Thyroid gland (tissue), 4 donors: ENCODE results near the gene TMEM273. TPM values are rescaled to one million over a fixed set of nuclear protein-coding genes. Genes with fewer than 3 reads are reported as not detected.
"Not testable (repeated sequence)": the region's sequence is repeated elsewhere in the genome, so short reads cannot be mapped to it uniquely, and the experiment has no call there.

Experiments
- DNase-seq, 2 donors: peaks; one replicate each; pipeline ENCODE4 v3.0.0-alpha.2; 2019
- H3K27ac ChIP-seq, 3 donors: fragments of 200-600 bp; sonication (generic); 1 replicate in 2 of 3; 2 replicates in 1 of 3; pipeline ENCODE4 v1.5.1; 2016 to 2019; ENCODE audit warnings: mild to moderate bottlenecking in 1 of 3, moderate library complexity in 1 of 3
- H3K27me3 ChIP-seq: fragments of 200-600 bp; sonication (generic); one replicate; pipeline ENCODE4 v1.5.1; 2019
- H3K36me3 ChIP-seq, 2 donors: fragments of 200-600 bp; sonication (generic); one replicate each; pipeline ENCODE4 v1.5.1; 2016 to 2019
- H3K4me1 ChIP-seq, 2 donors: fragments of 200-600 bp; sonication (generic); one replicate each; pipeline ENCODE4 v1.5.1; 2017 to 2019
- H3K4me3 ChIP-seq, 3 donors: fragments of 200-600 bp; sonication (generic); replicated peaks in 1 of 3; 1 replicate in 2 of 3; 2 replicates in 1 of 3; pipeline ENCODE4 v1.5.1; 2016; ENCODE audit warnings: mild to moderate bottlenecking in 1 of 3
- H3K9me3 ChIP-seq: fragments of 200-600 bp; sonication (generic); one replicate; pipeline ENCODE4 v1.5.1; 2017
- CTCF ChIP-seq, 6 experiments: fragments of 200-600 bp in 3 of 6; fragments of 450-650 bp in 3 of 6; sonication (generic) in 3 of 6; IDR thresholded peaks; one replicate each; pipeline ENCODE4 v1.5.1; 2016 to 2019; ENCODE audit warnings: antibody characterized with exemption in 6 of 6, mild to moderate bottlenecking in 2 of 6, inconsistent platforms in 1 of 6, moderate library complexity in 1 of 6
- POLR2A ChIP-seq, 2 donors: fragments of 450-650 bp; IDR thresholded peaks; one replicate each; pipeline ENCODE4 v1.6.1; 2017; ENCODE audit warnings: antibody characterized with exemption in 2 of 2, mild to moderate bottlenecking in 2 of 2, moderate library complexity in 1 of 2
- WGBS, 2 donors: methylation state at CpG; one replicate each; pipeline ENCODE4 v1.1.5; 2017; 5-methylcytosine and 5-hydroxymethylcytosine counted together
- intact Hi-C: fragments of 100-400 bp; cut with DNase I; formaldehyde crosslinking; loops from one replicate; pipeline ENCODE4 v1.15.1; 2023
- total RNA-seq, 4 donors: library from RNA; depleted of rRNA; stranded (reverse); fragments of >200 nt; gene quantifications; one replicate each; pipeline ENCODE4 v1.2.3, GENCODE V29; 2016

TMEM273 gene
- total RNA-seq, 4 donors from 2014 or later = 4.2 to 15.0 (median 13.2) TPM

- 53 to 68% methylated on average over 2 of the region's 2 CpGs for whole genome bisulfite sequencing, 2 donors
- no peak for TF ChIP-seq CTCF (IDR thresholded peaks at IDR 0.05)
- no peak for TF ChIP-seq POLR2A (IDR thresholded peaks at IDR 0.05)
- no peaks in the 10 kb centered on the region for H3K36me3 ChIP-seq
- no peaks in the 10 kb centered on the region for H3K4me1 ChIP-seq
- H3K4me3 ChIP-seq = no peak overlapping the region
- intact Hi-C loops = no loop called here
- no peak for DNase-seq
- H3K27ac ChIP-seq = no peak overlapping the region
- H3K27me3 ChIP-seq = no peaks in the 10 kb centered on the region
- no peaks in the 10 kb centered on the region for H3K9me3 ChIP-seq
Observed at GRCh38 chr10:49200854-49201253, 12.7 kb upstream of the TMEM273 start.

GRCh38 chr10:49197171-49197570 is 9.0 kb upstream of the TMEM273 start:
- no peak for DNase-seq

GRCh38 chr10:49195864-49196263 is 7.7 kb upstream of the TMEM273 start:
- intact Hi-C loops, H3K4me3 ChIP-seq, H3K27me3 ChIP-seq, H3K36me3 ChIP-seq, H3K27ac ChIP-seq, H3K9me3 ChIP-seq, DNase-seq, H3K4me1 ChIP-seq: not testable (repeated sequence)
- WGBS, 2 donors = 96 to 97% methylated on average over 4 of the region's 4 CpGs

More at GRCh38 chr10:49197171-49197570, 9.0 kb upstream of the TMEM273 start:
- Histone ChIP-seq H3K4me1 (no peaks in the 10 kb centered on the region), H3K9me3 (no peaks in the 10 kb centered on the region), H3K4me3 (no peak overlapping the region), H3K36me3 (no peaks in the 10 kb centered on the region), H3K27me3 (no peaks in the 10 kb centered on the region), H3K27ac (no peak overlapping the region)
- TF ChIP-seq POLR2A (IDR thresholded peaks at IDR 0.05) = no peak
- intact Hi-C loops = no loop called here
- WGBS, 2 donors = 87 to 91% methylated on average over 6 of the region's 6 CpGs

GRCh38 chr10:49194212-49194920 is 6.2 kb upstream of the TMEM273 start:
- H3K27ac ChIP-seq = no peak overlapping the region
- WGBS, 2 donors = 70 to 73% methylated on average over 8 of the region's 8 CpGs
- no peak overlapping the region for H3K4me3 ChIP-seq
- intact Hi-C loops = no loop called here
- no peak for TF ChIP-seq CTCF (IDR thresholded peaks at IDR 0.05)
- TF ChIP-seq POLR2A (IDR thresholded peaks at IDR 0.05) = no peak
- H3K36me3 ChIP-seq = no peaks in the 10 kb centered on the region
- DNase-seq = no peak
- peaks cover 0 to 2% of the 10 kb centered on the region in 2 donors for H3K4me1 ChIP-seq
- no peaks in the 10 kb centered on the region for H3K9me3 ChIP-seq
- no peaks in the 10 kb centered on the region for H3K27me3 ChIP-seq

- no peak for DNase-seq
- Histone ChIP-seq H3K36me3 (no peaks in the 10 kb centered on the region), H3K27me3 (no peaks in the 10 kb centered on the region), H3K4me3 (no peak overlapping the region), H3K27ac (no peak overlapping the region), H3K9me3 (no peaks in the 10 kb centered on the region), H3K4me1 (peaks cover 0 to 9% of the 10 kb centered on the region in 2 donors)
- intact Hi-C loops = no loop called here
- TF ChIP-seq POLR2A (IDR thresholded peaks at IDR 0.05) = no peak
- TF ChIP-seq CTCF (IDR thresholded peaks at IDR 0.05) = no peak
- WGBS, 2 donors = 88 to 93% methylated on average over 1 of the region's 1 CpG
Observed at GRCh38 chr10:49191349-49191748, 3.2 kb upstream of the TMEM273 start.

- no peaks in the 10 kb centered on the region for H3K36me3 ChIP-seq
- H3K4me1 ChIP-seq = peaks cover 0 to 9% of the 10 kb centered on the region in 2 donors
- TF ChIP-seq CTCF (IDR thresholded peaks at IDR 0.05) (no peak), POLR2A (IDR thresholded peaks at IDR 0.05) (no peak)
- H3K4me3 ChIP-seq = no peak overlapping the region
- WGBS, 2 donors = 74 to 88% methylated on average over 3 to 6 of the region's 6 CpGs
- no peaks in the 10 kb centered on the region for H3K9me3 ChIP-seq
- no peak for DNase-seq
- no peak overlapping the region for H3K27ac ChIP-seq
- no peaks in the 10 kb centered on the region for H3K27me3 ChIP-seq
- intact Hi-C loops = no loop called here
Observed at GRCh38 chr10:49189422-49189821, 1.2 kb upstream of the TMEM273 start.
